GM18505 (cell line): Measurements from ENCODE around the gene TMTC1.

Source experiments
- ATAC-seq: cut with Tn5 transposase; IDR thresholded peaks from one replicate; pipeline ENCODE4 v1.9.1; 2021; ENCODE audit not compliant: unreplicated experiment
- POLR2A ChIP-seq: IDR thresholded peaks from 4 replicates; pipeline ENCODE4 v1.6.1; 2011; ENCODE audit warnings: borderline replicate concordance; ENCODE audit not compliant: insufficient read depth, insufficient read length; ENCODE audit errors: extremely low read depth

Gene TMTC1

GRCh38 chr12:29739279-29739991 lies 44.3 kb downstream of the TMTC1 start:
- TF ChIP-seq POLR2A = no peak
- no peak for ATAC-seq

GRCh38 chr12:29738365-29738764 lies 45.4 kb downstream of the TMTC1 start:
- TF ChIP-seq POLR2A = no peak
- ATAC-seq = no peak

GRCh38 chr12:29737644-29738043 lies 46.1 kb downstream of the TMTC1 start:
- TF ChIP-seq POLR2A = no peak
- ATAC-seq = no peak

GRCh38 chr12:29735604-29736003 lies 48.1 kb downstream of the TMTC1 start:
- ATAC-seq = no peak
- no peak for TF ChIP-seq POLR2A

GRCh38 chr12:29734734-29735133 lies 49.0 kb downstream of the TMTC1 start:
- no peak for TF ChIP-seq POLR2A
- ATAC-seq = no peak

- no peak for TF ChIP-seq POLR2A
- ATAC-seq = no peak
Measured at GRCh38 chr12:29734305-29734704, 49.4 kb downstream of the TMTC1 start.

GRCh38 chr12:29733501-29733900 lies 50.2 kb downstream of the TMTC1 start:
- ATAC-seq = no peak
- no peak for TF ChIP-seq POLR2A

- TF ChIP-seq POLR2A = no peak
- ATAC-seq = no peak
Measured at GRCh38 chr12:29733060-29733459, 50.7 kb downstream of the TMTC1 start.

GRCh38 chr12:29732593-29732992 lies 51.1 kb downstream of the TMTC1 start:
- no peak for ATAC-seq
- TF ChIP-seq POLR2A = no peak

GRCh38 chr12:29732191-29732590 lies 51.6 kb downstream of the TMTC1 start:
- ATAC-seq = no peak
- TF ChIP-seq POLR2A = no peak

GRCh38 chr12:29731591-29731990 lies 52.2 kb downstream of the TMTC1 start:
- no peak for ATAC-seq

GRCh38 chr12:29730481-29730880 lies 53.3 kb downstream of the TMTC1 start:
- no peak for TF ChIP-seq POLR2A
- no peak for ATAC-seq

More at GRCh38 chr12:29731591-29731990, 52.2 kb downstream of the TMTC1 start:
- no peak for TF ChIP-seq POLR2A

GRCh38 chr12:29728030-29728429 lies 55.7 kb downstream of the TMTC1 start:
- TF ChIP-seq POLR2A = no peak

GRCh38 chr12:29726741-29727348 lies 56.9 kb downstream of the TMTC1 start:
- ATAC-seq = no peak
- no peak for TF ChIP-seq POLR2A

More at GRCh38 chr12:29728030-29728429, 55.7 kb downstream of the TMTC1 start:
- no peak for ATAC-seq
